GM18868 (cell line): Measurements from ENCODE around the gene YLPM1.
A peak's percentile ranks its signal among the peaks of the same experiment; 100 is the strongest.

ENCODE experiments used
- ATAC-seq: cut with Tn5 transposase; IDR thresholded peaks from one replicate; pipeline ENCODE4 v1.9.1; 2021; ENCODE audit warnings: mild to moderate bottlenecking, moderate library complexity; ENCODE audit not compliant: unreplicated experiment

The YLPM1 gene

DNA sequence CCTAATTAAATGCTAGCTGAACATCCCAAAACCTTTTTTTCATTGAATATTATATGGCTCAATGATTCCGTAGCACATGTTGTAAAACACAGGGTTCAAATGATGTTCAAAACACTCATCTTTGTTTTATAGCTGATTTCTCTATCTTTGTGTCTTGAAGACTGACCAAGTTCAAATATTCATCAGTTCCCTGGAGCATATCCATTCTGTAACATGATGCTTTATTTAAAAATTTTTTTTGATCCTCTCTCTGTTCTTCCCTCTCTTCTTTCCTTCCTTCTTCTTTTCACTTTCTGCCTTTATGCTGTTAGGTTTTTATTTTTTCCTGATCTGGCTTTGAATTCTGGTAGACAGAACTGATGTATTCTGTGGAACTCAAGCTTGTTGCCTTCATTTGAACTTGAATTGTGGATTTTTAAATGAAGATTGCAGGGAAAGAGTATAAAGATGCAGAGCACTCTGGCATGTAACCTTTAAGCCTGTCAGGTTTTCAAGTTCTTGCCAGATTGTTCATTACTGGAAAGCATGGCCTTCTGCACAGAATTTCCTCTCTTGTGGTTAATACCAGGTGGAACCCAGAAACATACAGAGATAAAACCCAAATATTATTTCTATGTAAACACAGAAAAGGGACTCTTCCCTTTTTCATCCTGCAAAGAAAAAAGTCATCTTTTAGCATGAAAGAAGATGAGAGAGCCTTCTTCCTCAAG is 73.3 kb downstream of the YLPM1 start:
- ATAC-seq: no peak

DNA sequence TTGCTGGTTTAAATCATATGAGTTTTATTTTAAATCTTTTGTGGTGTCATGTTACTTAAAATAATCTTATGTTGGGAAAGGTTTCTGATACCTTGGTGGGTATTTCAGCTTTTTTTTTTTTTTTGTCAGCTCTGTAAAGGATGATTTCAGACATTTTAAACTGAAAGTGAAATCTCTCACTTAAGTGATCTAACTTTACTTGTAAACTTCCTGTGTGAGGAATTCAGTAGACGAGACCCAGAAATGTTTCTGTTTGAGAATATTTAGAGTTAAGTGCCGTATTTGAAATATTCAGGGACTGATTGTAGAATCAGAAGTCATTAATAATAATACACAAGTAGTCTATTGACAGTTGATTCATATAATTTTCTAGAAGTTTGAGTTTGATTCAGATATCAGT is 75.0 kb downstream of the YLPM1 start:
- no peak for ATAC-seq

DNA sequence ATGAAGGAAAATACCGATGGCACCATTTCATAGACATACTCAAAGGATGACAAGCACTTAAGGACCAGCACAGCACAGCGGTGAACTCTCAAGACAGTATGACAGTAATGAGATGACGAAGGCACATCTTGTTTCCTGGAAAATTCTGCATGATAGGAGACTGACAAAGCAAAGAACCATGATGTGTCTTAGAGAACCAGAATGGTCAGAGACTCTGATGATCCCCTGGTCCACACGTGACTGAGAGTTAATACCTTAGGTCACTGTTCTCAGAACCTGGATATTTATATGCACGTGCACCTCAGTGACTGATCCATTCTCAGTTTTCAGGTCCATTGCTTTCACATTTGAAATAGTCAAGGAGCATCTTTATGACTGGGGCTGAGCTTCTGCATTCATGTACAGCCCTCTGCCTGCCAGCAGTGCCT is 77.5 kb downstream of the YLPM1 start:
- peak; percentile 55 for ATAC-seq

DNA sequence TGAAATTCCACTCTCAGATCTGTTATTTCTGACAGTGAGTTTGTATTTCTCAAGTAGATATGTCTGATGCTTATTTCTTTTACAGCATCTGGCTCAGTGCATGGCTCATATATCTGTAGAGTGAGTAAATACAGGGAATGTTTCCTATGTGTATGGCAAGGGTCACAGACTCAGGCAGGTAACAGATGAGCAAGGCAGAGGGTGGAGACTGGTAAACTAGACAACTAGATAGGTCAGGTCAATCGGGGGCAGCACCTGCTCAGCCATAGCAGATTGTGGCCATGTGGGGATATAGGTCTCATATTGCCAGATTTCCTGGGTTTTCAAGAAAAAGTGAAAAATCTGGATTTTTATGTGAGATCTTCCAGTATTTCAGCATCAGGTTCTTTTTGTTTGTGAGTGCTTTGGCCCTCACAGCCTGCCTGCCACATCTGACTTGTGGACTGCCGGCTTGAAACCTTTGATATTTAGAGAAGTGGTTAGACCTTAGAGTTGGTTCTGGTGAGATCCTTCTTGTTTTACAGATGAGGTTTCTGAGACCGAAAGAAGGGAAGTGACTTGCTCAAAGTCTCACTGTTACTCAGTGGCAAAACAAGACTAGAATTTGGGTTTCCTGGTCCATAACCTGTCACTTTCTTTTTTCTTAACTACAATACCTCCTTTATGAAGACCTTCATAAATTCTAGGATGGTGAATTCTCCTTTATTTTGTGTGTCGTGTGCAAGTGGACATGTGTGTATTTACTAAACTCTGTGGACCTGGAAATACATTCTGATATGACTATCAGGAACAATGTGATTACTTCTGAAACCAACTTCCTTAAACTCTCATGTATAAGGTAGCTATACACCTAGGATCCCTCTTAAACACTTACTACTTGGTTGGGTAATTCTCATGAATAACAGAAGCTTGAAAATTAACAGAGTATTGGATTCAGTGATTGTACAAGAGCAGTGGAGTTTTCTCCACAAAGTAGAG is 78.4 kb downstream of the YLPM1 start:
- ATAC-seq: peak; percentile 73

DNA sequence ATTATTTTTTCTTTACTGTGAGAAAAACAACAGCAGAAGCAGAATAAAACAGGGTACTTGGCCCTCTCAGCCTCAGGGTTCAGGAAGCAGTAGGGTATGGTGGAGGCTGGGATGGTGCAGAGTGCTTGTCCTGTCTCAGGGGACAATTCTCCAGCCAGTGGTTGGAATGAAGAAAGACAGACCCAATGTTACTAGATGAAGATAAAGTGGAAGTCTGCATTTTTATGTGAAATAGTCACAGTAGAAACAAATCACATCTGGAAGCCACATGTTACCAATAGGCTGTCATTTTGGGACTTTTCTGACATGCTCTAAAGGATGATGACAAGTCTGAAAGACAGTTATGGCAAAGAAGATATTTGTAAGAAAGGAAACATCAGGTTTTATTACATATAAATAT is 80.5 kb downstream of the YLPM1 start:
- ATAC-seq: no peak

DNA sequence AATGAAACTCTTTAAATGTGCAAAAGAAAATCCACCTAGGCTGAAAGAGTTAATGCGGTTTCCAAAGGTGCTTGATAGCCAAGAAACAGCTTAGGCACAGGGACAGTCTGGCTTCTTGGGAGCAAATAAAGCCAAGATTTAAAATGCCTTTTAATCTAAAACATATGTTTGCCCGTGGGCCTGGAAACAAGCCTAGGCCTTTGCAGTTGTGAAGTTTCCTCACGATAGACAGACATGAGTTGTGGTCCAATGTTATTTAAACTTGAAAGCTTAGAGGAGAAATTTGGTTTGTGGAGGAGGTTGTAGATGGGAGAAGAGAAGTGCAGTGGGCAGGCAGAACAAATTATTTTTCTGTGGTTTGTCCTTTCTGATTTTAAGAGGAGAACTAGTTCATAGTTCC is 83.1 kb downstream of the YLPM1 start:
- no peak for ATAC-seq

DNA sequence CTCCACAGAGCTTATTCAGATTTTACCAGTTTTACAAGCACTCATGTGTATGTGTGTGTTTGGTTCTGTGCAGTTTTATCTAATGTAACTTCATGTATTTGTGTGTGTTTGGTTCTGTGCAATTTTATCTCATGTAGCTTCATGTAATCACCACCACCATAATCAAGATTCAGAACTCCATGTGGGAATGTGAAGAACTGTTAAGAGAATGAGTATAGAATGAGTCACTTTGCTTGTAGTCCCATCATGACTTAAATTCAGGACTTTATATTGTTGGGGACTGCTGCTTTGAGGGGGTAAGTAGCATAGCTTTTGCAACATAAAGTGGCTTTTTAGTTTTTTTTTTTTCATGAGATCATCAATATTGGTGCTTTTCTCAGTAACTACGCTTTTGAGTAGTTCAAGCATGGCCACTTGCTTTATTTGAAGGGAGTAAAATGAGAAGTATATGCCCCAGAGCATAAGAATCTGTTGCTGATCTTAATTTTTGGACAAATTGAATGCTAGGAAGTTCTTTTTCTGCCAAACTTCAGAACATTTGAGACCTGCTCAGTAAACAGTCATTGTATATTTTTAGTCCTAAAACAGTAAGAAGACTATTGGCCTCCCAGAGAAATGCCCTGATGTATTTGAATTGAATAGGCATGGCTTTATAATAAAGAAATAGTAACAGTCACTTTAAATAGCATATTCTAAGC is 84.0 kb downstream of the YLPM1 start:
- no peak for ATAC-seq

DNA sequence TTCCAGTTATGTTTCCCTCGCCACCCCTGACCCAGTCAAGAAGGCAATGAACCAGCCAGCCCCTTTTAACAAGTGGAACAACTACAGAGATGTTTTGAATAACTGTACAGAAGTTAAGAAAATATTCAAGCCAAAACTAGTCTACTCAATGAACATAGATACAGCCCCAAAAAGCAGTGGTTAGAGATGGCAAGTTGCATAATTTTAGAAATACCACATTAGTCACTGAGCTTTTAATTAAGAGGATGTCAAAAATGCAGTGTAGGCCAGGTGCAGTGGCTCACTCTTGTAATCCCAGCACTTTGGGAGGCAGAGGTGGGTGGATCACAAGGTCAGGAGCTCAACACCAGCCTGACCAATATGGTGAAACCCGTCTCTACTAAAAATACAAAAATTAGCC is 85.7 kb downstream of the YLPM1 start:
- ATAC-seq: no peak

DNA sequence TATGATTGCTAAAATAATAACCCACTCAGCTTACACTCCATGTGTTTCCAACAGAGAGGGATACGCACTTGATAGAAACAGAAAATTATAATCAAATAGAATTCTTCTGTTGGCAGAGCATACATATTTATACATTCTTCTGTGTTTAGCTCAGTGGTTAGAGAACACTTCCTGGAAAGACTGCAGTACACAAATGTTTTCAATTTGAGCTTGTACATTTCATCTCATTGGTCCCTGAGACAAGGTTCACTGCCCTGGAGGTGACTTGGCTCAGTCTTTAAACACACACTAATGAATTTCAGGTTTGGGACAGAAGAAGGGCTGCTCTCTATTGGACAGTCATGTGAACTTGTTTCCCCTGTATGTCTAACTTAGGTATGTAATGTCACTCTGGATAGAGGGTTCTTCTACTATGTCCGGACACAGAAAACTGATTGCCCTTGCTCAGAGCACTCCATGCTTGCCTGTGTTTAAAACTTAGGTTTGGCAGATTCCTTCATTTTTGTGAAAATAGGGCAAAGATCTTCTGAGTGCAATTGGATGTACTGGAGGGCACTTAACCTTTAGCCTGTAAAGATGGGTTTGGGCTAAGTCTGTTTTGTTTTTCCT is 89.9 kb downstream of the YLPM1 start:
- no peak for ATAC-seq

DNA sequence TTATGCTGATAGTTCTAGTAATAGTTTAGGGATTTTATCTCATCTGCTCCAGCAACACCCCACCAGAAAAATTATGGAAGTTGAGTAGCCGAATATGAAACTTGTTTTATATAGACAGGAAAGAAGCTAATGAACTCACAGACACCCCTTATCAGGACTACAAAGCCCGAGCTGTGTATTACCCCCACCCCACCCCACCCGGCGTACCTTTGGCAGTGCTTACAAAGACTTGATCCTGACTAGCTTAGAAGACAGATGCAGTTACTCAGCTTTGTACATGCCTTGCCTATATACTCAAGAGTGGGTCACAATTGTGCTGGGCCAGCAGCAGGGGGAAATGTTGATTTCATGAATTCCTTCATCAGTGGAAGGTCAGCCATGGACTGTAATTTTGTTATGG is 90.5 kb downstream of the YLPM1 start:
- no peak for ATAC-seq

DNA sequence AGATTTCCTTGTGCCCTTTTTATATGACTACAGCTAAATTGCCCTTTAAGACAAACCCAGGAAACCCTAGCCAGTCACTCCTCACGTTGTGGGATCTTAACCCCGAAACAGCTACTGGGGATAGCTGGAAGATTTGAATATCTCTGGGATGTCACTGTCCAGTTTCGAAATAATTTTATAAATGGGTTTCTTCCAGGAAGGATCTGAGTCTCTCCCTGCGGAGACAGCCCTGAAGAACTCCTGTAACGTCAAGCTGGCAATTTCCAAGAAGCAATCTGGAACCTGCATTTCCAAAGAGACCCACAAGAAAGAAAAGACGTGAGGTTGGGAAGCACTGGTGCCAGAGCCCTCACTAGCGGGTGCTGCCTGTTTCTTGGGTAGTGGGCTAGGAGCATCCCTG is 91.9 kb downstream of the YLPM1 start:
- ATAC-seq: no peak

DNA sequence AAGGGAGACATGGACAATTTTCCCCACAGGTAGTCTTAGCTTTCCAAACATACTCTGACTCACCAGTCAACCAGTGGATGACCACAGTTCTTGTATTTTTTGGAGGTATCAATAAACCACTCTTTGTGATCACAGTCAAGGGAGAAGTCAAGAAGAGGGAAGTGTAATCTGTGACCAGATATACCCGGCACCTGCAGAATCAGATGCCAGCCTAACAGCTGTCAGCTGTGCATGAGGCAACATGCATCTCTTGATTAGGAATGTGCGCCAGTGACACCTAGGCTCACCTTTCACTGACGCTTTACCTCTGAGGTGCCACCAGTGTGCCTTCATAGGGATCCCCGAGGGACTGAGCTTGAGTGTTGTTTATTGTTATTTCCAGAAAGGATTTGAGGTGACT is 92.8 kb downstream of the YLPM1 start:
- ATAC-seq: no peak

DNA sequence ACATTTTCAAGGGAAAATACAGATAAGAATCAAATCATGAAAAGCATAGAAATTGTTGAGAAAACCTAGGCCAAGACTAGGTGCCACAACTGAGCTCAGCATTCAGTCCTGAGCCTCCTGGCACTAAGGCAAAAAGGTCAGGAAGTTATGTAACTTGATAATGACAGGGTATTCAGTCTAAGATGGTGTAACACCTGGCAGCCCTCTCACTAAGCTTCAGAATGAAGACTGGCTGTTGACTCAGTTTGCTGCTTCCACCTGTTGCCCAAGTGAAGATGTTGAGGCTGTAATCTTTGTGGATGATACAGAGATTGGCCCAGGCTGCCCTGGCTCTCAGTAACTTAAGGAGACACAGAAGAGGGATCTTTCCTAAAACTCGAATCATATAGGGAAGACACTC is 93.2 kb downstream of the YLPM1 start:
- no peak for ATAC-seq

DNA sequence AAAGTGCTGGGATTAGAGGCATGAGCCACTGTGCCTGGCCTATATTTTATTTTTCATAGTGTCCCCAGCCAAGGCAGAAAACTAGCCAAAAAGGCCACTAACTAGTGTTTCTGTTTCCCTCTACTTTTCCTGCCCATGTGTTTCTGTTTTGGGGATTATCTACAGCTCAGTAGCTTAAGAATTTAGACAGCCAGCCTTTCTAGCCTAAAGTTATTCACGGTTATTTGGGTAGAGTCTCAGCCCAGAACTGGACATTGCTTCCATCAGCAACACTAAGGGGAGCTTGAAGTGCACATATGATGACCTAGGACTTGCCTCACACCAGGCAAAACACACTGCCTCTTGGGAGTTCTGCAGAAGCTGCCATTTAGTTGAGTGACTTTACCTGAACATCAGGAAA is 94.9 kb downstream of the YLPM1 start:
- ATAC-seq: no peak

DNA sequence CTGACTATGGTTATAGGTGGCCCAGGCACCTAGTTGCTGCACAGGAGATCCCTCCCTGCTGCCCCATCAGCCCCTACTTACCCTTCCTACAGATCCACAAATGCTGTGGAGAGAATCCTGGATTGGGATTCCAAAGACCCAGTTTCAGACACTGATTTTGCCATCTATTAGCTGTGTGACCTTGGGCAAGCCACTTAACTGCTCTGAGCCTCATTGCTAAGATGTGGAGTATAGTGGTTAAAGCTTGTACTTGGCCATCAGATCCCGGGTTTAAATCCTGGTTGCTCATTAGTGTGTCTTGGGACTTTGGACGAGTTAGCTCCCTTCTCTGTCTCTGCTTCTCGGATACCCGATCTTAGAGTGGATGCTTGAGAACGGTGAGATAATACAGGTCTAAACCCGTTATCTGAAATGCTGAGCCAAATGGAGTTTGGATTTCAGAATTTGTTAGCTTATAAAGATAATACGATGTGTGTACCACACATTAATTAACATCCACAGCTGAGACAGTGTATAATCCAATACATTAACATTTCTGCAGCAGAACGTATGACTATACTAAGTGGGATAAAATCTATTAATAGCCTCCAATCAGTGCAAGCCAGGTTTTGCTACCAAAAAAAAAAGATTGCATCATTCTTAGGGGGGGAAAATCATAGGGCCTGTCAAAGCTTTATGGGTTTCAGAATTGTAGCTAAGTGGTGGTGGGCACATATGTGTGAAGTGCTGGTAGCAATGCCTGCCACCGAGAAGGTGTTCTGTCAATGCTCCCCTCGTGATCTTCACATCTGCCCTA is 96.8 kb downstream of the YLPM1 start:
- no peak for ATAC-seq

DNA sequence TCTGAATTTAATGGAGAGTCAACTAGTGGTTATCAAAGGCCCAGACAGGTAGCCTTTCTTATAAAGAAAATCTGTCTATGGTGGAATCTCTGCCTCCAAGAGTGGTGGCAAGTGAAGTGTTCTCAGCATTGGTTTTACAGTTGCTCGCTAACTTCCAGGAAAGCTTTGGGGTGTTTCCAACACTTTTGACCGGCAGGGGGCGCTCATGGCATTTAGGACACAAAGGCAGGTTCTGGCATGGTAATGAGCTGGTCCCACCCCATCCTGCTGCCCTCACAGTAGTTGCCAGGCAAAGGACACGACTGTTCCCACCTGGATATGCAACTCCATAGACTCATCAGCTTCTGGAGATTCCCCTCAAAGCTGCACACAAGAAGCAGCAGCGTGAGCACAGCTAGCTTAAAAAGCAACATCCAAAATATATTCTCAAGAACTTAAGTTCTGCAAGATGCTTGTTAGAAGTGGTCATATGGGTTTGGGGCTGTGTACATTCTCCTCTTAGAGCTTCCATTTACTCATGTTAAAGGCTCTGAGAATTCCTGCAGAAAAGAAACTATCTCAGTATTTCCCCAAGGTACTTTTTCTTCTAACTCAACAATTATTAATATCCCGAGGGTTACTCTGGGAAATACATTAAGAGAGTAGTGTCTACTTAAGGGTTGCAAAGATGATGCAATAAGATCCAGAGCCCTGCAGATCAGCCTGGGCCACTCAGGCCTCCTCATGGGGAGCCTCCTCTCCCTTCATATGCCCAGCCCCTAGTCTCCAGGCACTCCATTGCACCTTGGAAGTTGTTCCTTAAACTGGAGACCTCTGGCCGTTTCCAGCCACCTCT is 98.0 kb downstream of the YLPM1 start:
- ATAC-seq: no peak

DNA sequence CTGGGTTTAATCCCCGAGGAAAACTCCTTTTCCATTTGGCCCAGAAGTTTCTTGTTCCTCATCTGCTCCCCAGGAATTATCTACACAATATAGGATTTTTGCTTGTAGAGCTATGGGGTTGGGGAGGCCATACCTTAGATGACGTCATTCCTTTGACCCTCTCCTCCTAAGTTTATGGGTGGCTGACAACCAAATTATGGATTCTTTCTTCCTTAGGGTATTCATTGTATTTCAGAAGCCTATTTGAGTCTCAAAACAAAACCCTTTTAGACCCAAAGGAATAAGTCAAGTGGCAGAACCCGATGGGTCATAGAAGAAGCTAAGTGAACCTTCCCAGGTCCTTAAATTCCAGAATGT is 98.6 kb downstream of the YLPM1 start:
- no peak for ATAC-seq

DNA sequence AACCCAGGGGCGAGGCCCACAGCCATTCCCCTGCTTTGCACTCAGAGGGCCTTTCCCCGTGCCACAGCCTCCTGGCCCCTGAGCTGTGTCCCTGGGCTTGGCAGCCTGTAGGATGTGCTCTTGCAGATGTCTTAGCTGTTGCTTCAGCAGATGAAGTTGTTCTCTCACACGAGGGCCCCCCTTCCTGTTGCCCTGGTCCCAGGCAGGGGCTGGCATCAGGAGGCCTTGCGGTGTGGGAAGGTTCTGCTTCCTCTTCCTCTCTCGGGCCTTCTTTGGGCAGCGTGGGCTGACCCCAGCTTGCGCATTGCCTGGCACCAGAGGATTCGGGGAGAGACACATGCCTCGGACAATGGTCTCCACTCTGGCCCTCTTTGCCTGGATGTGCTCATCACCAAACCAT is 100.2 kb downstream of the YLPM1 start:
- no peak for ATAC-seq

DNA sequence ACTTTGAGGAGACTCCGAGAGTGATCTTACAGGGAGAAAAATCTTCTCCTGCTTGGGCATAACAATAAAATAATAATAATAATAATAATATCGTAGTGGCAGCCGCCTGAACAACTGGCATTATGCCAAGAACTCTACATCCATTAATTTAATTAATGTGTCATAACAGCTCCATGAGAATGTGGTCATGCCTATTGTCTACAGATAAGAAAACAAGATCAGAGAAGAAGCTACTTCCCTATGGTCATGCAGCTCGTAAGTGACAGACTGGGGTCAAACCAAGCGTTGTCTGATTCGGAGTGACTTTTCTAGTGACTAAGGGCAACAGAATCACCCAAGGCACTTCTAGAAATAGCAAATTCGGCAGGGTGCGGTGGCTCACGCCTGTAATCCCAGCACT is 101.1 kb downstream of the YLPM1 start:
- no peak for ATAC-seq

DNA sequence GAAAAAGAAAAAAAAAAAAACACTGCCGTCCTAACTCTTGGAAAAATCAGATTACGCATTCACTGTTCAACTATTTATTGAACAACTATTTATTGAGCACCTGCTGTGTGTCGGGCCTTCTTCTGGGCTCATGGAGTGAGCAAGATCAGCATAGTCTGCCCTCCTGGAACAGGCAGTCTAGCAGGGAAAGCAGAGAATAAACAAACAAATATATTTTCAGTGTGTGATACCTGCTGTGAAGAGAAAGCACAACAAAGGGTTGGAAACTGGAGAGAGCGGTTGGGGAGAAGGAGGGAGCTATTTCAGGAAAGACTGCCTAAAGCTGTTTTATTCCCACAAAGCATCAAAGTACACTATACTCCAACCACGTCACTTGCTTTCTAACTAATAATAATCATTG is 102.0 kb downstream of the YLPM1 start:
- ATAC-seq: no peak
